Lower lobe of right lung (tissue), 2 donors: ENCODE measurements around the gene MAP2K2. TPM values are rescaled to one million over a fixed set of nuclear protein-coding genes. Genes with fewer than 3 reads are reported as not detected.
A peak's percentile ranks its signal among the peaks of the same experiment; 100 is the strongest.

Experiments used
- ATAC-seq, 2 donors: fragments of 200-7000 bp; cut with Tn5 transposase; one replicate each; pipeline ENCODE4 v1.9.1; 2020 to 2022; ENCODE audit warnings: mild to moderate bottlenecking in 2 of 2, moderate library complexity in 2 of 2
- DNase-seq: peaks from one replicate; pipeline ENCODE4 v3.0.0-alpha.2; 2020
- H3K27ac ChIP-seq: fragments of 200-600 bp; one replicate; pipeline ENCODE4 v1.8.0; 2022
- H3K27me3 ChIP-seq: fragments of 200-600 bp; one replicate; pipeline ENCODE4 v1.8.0; 2022; ENCODE audit warnings: low read depth
- H3K36me3 ChIP-seq: fragments of 200-600 bp; one replicate; pipeline ENCODE4 v1.8.0; 2022; ENCODE audit warnings: mild to moderate bottlenecking
- H3K4me1 ChIP-seq: fragments of 200-600 bp; one replicate; pipeline ENCODE4 v1.8.0; 2022
- H3K4me3 ChIP-seq: fragments of 200-600 bp; one replicate; pipeline ENCODE4 v1.8.0; 2022; ENCODE audit warnings: mild to moderate bottlenecking
- H3K9me3 ChIP-seq: fragments of 200-600 bp; one replicate; pipeline ENCODE4 v1.8.0; 2022
- CTCF ChIP-seq: fragments of 200-600 bp; IDR thresholded peaks from one replicate; pipeline ENCODE4 v1.8.0; 2022; ENCODE audit warnings: antibody characterized with exemption, mild to moderate bottlenecking
- intact Hi-C: fragments of 100-400 bp; cut with DNase I; formaldehyde crosslinking; loops from one replicate; pipeline ENCODE4 v1.11.0; 2022
- total RNA-seq: library from RNA; stranded (reverse); fragmentation: NEBNext Ultra II Directional; extraction: Animal tissue kit (Norgen Biotek cat#: 25700); gene quantifications from one replicate; pipeline ENCODE4 v1.2.1, GENCODE V29; 2021
- donor health status: DM: no; HTN: yes; CAD: no; lungs with severe emphysema.

MAP2K2 gene
- total RNA-seq, 1 donor from 2014 or later = 125 TPM

- DNase-seq (no peak), ATAC-seq (no peak)
- Histone ChIP-seq H3K36me3 (no peaks in the 10 kb centered on the region), H3K4me1 (no peaks in the 10 kb centered on the region), H3K9me3 (no peaks in the 10 kb centered on the region), H3K27me3 (peaks cover 7% of the 10 kb centered on the region), H3K27ac (no peak overlapping the region), H3K4me3 (no peak overlapping the region)
- TF ChIP-seq CTCF = no peak
- intact Hi-C loops = no loop called here
These were observed 33.2 kb upstream of the MAP2K2 start for GRCh38 chr19:4157164-4157563.

- no peaks in the 10 kb centered on the region for H3K4me1 ChIP-seq
- ATAC-seq (no peak), DNase-seq (no peak)
- no peaks in the 10 kb centered on the region for H3K9me3 ChIP-seq
- peaks cover 14% of the 10 kb centered on the region for H3K27me3 ChIP-seq
- intact Hi-C loops = no loop called here
- no peak for TF ChIP-seq CTCF
- no peak overlapping the region for H3K27ac ChIP-seq
- H3K36me3 ChIP-seq = no peaks in the 10 kb centered on the region
- H3K4me3 ChIP-seq = no peak overlapping the region
These were observed 30.8 kb upstream of the MAP2K2 start for GRCh38 chr19:4154571-4155312.

GRCh38 chr19:4152241-4152998 is 28.5 kb upstream of the MAP2K2 start:
- DNase-seq (no peak), ATAC-seq (no peak)
- Histone ChIP-seq H3K9me3 (no peaks in the 10 kb centered on the region), H3K27ac (no peak overlapping the region), H3K27me3 (peaks cover 16% of the 10 kb centered on the region), H3K4me3 (no peak overlapping the region), H3K4me1 (no peaks in the 10 kb centered on the region), H3K36me3 (no peaks in the 10 kb centered on the region)
- TF ChIP-seq CTCF = no peak
- intact Hi-C loops = no loop called here

GRCh38 chr19:4151623-4152022 is 27.7 kb upstream of the MAP2K2 start:
- Histone ChIP-seq H3K4me3 (no peak overlapping the region), H3K27me3 (peaks cover 24% of the 10 kb centered on the region), H3K9me3 (no peaks in the 10 kb centered on the region), H3K27ac (no peak overlapping the region), H3K4me1 (no peaks in the 10 kb centered on the region), H3K36me3 (no peaks in the 10 kb centered on the region)
- no peak for TF ChIP-seq CTCF
- ATAC-seq = no peak
- intact Hi-C loops = no loop called here
- DNase-seq = no peak

- no peak overlapping the region for H3K4me3 ChIP-seq
- no peaks in the 10 kb centered on the region for H3K4me1 ChIP-seq
- H3K27ac ChIP-seq = no peak overlapping the region
- no peak for DNase-seq
- no peak for TF ChIP-seq CTCF
- peak in 1 of 2 donors; percentile 35 for ATAC-seq
- no peaks in the 10 kb centered on the region for H3K36me3 ChIP-seq
- intact Hi-C loops = no loop called here
- no peaks in the 10 kb centered on the region for H3K9me3 ChIP-seq
- H3K27me3 ChIP-seq = peaks cover 34% of the 10 kb centered on the region
These were observed 25.8 kb upstream of the MAP2K2 start for GRCh38 chr19:4149518-4150288.
